Right lung (tissue), 5 donors: ENCODE data around the gene FAM53B. TPM values are rescaled to one million over a fixed set of nuclear protein-coding genes. Genes with fewer than 3 reads are reported as not detected.

Experiments used
- DNase-seq, 2 donors: peaks; one replicate each; pipeline ENCODE4 v3.0.0-alpha.2; 2013
- polyA plus RNA-seq, 5 donors: library from polyadenylated mRNA; unstranded; fragments of 120-200 nt; gene quantifications; one replicate each; pipeline versions ENCODE4 v1.2.1 to v1.2.3, GENCODE V29; 2013; ENCODE audit warnings: inconsistent platforms in 1 of 5, low replicate concordance in 1 of 5; ENCODE audit not compliant: insufficient read length in 5 of 5, insufficient read depth in 1 of 5

FAM53B gene
- polyA plus RNA-seq, 5 donors, result 12.9 to 28.6 (median 19.2) TPM

DNA sequence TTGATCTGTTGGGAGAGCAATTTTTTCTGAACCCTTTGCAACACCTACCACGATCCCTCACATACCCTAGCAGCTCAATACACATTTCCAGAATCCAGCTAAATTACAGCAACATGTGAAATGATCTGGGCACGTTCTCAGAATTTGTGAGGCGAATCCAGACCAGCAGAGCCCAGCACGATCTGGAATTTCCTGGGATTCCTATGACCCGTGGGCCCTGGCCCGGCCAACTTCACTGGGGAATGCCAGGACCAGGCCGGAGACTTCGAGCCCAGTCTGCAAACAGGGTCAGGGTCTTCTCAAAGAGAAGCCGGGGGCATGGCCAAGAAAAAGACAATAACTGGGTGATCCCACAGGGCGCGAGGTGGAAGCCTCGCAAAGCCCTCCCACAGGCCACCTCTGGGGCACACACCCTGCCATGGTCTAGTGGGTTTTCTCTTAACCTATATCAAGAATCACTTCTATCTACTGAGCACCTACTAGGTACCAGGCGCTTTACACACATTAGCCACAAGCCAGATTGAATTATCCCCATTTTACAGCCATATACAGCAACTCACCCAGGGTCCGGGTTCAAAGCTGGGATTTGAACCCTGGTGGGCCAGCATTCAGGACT is 33.8 kb downstream of the FAM53B start:
- DNase-seq, result no peak

DNA sequence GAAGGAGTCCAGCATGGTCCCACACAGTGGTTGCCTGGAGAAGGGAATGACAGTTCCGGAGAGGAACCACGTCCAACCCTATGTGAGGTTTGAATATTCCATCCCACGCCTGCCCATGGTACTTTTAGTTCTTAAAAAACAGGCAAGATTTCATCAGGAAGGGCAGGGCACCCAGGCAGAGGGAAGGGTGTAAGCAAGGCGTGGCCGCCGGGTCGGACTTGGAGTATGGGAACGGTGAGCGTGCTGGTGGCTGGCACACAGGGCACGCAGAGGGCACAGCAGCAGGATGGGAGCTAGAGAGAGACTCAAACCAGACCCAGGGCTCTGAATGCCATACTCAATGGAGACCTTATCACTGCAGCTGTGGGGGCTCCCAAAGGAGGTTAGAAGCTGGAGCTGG is 34.3 kb downstream of the FAM53B start:
- no peak for DNase-seq

DNA sequence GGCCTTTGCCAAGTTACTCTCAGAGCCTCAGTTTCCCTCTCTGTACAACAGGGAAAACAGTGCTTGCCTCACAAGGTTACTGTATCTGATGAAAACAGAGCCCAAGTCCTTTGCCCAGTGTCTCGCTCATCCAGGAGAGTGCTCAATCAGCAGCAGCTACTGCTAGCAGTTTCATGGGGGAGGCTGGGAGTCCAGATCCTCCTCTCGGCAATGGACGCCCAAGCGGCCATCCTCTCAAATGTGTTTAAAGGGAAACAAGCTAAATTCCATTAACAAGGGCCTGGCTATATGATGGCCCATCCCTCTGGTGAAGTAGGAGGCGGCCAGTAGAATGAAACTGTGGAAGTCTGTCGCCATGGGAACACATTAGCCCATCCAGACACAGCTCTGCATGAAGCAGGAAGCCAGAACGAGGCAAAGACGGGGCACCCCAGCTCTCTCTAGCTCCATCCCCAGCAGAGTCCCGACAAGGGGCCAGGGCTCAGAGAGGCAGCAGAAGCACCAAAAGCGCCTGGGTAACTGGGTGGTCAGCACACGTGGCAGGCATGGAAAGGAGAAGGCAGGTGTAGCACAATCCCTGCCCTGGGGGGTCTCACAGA is 35.2 kb downstream of the FAM53B start:
- DNase-seq, result no peak

DNA sequence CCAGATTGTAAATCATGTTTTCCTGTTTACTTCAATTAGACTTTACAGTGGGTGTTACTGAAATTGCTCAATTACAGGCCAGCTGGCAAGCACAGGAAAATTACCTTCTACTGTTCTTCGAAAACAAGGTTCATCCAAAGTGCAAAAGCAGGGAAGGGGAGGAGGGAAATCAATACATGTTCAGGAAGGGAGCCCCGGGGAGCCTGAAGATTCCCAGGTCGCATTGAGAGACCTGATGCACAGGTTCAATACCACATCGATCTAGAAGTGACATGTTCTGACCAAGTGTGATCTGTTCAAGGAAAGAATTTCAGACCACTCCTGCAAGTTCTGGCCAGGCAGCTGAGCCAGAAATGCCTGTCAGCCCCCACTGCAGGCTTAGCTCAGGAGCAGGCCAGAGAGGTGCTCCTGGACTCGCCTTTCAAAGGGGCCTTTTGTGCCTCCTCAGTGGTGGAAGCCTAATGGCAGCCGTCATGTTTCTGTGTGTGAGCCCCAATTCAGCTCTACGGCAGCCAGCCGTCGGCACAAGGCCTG is 35.9 kb downstream of the FAM53B start:
- DNase-seq, result no peak

DNA sequence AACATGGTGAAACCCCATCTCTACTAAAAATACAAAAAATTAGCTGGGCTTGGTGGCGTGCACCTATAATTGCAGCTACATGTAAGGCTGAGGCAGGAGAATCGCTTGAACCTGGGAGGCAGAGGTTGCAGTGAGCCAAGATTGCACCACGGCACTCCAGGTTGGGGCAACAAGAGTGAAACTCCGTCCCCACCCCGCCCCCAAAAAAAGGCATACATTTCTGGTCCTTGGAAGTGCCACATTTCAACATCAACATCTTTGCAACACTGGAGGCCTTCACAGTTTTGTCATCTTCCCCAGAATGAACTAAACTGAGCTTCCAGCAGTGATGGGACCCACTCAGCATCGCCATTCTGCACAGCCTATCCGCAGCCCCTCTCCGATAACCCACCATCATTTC is 36.6 kb downstream of the FAM53B start:
- no peak for DNase-seq

DNA sequence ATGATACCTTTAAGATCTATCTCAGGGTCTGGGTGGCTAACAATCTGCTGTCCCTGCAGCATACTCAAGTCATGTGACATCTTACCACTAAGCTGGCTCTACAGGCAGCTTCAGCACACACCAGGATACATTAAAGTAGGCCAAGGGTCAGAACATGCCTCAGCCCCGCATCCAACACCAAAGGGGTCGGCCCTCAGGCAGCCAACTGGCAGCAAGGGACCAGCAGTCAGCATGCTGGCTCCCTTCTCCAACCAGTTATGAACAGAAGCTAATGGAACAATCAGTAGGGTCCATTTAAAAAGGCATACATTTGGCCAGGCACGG is 37.1 kb downstream of the FAM53B start:
- DNase-seq, result no peak

DNA sequence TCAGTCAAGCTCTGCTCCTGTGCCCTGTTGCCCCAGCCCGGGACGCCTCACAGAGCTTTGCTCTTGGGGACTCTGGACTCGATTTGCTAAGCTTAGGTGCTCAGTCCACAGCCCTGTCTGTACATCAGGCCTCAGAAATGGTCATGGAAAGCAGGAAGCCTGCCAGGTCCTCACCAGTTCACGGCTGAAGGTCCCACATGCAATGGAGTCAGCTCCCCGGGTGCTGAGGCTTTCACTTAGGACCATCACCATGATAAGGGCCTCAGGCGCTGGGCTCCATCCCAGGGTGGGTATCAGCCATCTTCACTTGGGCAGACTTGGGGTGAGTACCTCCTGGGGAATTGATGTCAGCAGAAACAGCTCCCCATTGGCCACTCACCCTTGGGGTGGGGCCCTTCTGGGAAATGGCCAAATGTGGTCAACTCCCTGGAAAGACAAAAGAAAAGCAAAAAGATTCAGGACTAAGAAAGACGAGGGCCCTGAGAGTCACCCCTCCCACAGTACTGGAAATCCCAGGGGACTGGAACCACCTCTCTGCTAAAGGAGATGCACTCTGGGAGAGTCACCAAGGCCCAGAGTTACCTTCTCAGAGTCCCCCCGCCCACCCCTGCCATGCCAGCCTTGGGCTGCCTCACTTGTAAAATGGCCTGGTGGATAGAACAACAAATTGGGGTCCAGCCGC is 37.6 kb downstream of the FAM53B start:
- DNase-seq, result no peak

DNA sequence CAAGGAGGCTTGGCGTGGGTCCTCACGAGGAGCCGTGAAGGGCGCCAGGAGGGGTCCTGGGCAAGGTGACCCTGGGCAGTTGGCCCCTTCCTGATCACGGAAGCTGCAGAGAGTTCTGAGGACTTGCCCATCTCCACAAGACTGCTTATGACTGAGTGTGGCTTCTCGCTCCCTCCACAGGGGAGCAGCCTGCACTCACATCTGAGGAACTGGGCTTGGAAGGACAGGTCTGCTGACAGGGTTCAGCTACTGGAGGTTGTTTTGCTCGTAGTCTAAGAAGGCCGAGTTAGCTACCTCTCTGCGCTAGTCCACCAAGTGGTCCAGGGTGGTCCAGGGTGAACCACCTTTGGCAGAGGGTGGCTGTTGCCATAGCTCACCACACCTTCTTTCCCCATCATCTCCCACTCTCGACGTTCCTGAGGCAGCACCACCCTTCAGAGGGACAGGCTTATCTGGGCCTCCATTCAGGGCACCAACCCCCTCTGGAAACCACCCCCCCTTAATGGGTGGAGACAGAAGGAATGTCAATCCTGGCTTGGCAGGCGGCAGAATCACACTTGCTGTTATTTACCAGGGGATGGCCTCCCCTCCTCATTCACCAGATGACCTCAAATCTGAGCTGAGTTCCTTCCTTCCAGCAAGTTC is 38.2 kb downstream of the FAM53B start:
- no peak for DNase-seq

DNA sequence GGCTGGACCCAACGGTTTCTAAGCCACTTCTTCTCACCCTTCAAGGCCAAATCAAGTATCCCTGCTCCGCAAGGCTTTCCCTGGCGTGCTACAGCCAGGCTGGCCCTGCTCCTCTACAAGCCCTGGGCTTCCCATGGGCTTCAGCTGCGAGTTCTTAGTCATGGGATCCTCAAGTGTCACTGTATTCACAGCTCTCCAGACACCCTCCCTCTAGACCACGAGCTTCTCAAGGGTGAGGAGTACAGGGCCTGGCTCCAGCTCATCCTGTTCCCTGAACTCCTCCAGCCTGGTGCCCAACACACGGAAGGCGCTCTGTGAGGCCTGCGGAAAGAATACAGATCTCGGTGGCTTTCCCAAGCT is 38.8 kb downstream of the FAM53B start:
- DNase-seq, result no peak

DNA sequence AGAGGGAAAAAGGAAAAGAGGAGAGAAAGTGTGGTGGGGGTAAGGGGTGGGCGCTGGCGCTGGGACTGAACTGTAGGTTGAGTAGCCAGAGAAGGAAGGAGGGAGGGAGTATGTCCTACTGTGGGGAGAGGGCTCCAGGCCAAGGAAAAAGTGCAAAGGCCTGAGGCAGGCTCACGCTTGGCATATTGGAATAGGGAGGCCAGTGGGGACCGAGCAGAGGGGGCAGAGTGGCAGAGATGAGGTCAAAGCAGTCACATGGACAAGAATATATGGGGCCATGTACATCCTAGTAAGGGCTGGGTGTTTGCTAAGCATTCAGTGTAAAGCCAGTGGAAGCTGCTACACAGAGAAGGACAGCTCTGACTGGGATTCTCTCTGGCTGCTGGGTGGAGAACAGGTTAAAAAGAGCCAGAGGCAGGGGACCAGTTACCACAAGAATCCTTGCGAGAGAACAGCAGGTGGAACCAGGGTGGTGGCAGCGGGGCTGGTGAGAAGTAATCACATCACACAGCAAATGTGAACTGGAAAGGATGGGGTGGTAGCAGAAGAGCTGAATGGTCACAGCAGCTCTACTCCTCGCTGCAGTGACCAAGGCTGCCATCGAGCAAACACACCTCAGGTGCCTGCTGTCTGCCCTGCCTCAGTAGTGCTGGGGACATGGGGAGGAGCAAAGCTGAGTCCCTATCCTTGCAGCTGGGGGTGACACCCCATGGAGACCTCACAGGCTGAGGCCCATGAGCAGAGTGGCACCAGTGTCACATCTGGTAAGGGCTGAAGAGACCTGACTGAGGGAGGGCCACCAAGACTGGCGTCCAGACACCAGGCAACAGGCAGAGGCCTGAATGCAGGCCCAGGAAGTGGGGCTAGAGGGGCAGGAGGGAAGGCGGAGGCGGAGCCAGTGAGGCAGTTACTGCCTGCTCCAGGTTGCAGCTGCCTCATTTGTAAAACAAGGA is 39.5 kb downstream of the FAM53B start:
- no peak for DNase-seq

DNA sequence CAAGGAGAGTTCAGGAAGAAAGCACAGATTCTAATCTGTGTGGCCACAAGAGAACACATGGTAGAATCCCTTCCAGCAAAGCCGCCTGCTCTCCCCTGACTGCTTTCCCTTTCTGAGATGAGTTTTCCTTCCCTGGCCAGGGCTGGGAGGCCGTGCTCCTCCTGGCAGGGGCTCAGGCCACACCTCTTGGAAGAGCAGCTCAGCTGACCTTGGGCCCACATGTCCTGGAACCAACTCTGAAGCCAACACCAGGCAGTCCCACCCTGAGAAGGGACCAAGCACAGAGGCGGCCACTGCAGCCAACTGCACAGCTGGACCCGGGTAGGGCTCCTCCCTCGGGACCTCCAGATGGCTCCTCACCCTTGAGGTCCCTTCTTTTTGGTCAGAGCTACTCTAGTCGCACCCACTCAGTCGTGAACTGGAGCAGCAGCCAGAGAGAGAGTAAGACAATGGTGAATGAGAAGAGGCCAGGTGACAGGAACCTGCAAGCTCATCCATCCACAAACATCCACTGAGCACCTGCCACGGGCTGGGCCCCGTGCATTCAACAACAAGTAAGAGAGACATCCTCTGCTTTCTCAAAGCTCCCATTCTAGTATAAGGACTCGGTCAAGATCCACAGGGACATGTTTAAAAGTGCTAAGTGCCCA is 40.3 kb downstream of the FAM53B start:
- DNase-seq, result peak in 1 of 2 donors; percentile 63

DNA sequence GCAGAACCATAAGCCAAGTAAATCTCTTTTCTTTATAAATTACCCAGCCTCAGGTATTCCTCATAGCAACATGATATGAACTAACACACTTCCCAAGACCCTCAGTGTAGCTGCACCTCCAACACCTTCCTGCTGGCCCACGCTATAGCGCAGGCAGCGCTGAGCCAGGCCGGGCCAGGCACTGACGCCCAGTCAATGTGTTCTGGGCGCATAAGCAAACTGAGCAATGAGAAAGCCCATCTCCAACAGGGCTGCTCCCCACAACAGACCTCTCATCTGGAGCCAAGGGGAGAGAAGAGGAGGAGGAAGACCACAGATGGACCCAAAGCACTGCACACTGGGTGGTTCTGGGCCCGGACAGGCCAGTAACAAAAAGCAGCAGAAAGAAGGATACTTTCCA is 40.8 kb downstream of the FAM53B start:
- no peak for DNase-seq

DNA sequence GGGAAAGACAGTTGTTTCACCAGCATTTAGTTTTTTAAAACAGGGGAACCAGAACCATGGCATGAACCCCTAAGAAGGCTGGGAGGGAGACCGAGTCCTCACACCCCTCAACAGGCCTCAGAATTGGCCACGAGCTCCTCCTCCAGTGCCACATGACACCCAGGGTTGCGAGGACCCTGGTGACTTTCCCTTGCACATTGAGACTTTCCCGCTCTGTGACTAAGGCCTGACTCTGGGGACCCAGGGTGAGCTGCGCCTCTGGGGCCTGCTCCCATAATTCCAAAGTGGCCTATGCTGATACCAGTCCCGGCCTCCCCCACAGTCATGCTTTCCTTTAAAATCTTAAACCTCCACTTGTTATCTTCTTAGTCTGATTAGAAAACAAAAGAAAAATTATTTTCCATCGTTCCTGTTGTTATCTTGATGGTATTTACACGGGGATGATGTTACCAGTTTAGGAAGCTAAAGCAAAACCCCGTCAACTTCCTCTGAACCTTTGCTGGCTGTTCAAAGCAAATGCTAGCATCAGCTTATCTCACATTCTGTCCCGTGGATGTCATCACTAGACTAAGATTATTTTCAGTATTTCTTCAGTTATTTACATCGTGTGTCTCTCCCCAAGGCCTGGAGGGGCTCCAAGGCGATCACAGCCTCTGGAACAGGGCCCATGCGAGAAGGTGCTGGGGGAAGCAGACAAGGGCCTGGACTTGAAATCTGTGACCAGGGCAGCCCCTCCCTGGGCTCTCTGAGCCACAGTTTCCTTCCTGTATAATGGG is 42.1 kb downstream of the FAM53B start:
- peak; percentile 72 to 80 for DNase-seq

DNA sequence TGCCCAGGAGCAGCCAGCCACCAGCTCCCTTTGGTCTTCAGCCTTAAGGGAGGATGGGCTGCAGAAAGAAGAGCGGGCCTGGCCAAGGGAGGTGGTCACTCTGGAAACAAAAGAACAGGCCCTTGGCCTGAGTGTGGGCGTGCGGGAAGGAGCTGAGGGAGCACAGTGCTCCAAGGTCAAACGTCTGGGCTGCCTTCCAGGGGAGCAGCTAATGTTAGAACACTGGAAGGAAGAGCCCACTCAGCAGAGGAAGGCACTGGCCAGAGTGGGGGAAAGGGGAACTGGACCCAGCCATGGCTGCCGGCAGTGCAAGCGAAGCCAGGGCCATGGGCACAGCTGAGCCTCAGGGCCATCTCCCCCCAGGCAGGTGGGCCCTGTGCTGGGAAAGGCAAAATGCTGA is 42.7 kb downstream of the FAM53B start:
- peak; percentile 85 to 86 for DNase-seq

DNA sequence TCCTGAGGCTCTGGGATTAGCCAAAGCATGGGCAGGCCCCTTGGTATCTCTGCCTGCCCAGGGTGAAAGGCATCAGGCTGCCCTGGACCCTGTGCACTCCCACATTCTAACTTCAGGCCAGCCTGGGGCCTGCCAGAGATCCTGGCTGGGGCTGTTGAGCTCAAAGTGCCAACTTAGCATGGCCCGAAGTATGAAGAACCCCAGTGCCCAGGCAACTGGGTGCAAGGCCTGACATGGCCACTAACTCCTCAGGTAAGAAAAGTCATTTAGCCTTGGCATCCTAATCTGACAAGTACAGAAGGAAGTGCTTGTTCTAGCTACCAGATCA is 43.2 kb downstream of the FAM53B start:
- DNase-seq, result no peak

DNA sequence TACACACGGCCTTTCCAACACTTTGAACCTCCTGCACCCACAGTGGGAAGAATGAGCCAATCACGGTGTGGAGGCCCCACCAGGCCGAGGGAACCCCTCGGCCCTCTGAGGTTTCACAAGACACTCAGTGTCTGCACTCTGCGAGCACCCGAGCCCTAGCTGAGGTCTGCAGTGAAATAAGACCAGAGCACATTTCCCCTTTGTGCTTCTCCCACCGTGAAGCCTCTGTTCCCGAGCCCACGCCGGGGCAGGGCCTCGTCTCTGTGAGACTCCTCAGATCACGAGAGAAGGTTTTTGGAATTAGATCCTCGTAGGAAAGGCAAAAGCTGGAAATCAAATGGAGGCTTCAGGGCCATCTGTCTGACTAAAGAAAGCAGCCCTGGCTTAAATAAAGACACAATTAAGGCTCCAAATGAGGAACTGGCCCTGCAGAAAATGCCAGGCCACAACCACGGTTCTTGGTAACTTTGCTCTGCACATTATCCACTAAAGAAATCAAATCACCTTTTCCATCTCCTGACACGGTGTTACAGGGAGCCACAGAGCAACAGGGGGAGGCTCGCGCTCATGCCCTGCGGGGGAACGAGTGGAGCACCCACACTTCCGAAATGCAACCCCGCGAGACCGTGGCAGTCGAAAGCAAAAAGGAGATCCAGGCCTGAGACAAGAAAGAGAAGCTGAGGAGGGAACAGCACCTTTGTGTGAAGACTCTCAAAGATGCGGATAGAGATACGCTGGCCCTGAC is 43.7 kb downstream of the FAM53B start:
- DNase-seq, result no peak

DNA sequence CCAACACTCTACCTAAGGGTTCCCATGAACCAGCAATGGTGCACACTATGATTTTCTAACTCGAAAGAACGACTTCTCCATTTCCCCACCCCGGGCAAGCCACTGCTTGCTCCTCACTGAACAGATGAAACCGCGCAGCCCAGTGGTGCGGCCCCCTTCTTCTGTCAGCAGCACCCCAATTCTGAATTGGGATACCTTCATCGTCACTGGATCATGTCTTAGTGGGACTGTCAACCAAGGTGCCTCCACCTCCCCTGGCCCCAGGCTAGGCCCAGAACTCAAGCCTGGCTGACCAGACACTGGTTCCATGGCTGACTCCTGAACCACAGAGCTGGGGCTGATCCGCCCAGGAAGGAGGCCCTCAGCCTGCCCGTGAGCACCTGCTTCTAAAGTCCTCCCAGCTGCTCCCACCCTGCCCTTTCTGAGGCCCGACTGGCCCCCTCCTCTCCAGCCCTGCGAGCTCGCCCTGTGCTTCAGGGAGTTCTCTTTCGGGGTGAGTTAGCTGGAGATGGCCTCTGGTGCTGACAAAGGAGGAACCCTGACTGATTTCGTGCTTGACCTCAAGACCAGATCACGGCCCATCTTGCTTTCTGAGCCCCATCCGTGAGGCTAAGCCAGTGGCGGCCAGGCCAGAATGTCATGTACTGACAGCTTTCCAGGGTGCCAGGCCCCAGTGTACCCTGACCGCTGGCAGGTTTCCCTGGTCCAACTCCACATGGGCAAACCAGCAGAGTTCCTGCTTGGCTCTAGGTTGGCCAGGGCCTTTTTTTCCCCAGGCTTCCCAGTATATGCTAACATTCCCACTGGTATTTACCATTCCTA is 44.5 kb downstream of the FAM53B start:
- DNase-seq, result no peak

DNA sequence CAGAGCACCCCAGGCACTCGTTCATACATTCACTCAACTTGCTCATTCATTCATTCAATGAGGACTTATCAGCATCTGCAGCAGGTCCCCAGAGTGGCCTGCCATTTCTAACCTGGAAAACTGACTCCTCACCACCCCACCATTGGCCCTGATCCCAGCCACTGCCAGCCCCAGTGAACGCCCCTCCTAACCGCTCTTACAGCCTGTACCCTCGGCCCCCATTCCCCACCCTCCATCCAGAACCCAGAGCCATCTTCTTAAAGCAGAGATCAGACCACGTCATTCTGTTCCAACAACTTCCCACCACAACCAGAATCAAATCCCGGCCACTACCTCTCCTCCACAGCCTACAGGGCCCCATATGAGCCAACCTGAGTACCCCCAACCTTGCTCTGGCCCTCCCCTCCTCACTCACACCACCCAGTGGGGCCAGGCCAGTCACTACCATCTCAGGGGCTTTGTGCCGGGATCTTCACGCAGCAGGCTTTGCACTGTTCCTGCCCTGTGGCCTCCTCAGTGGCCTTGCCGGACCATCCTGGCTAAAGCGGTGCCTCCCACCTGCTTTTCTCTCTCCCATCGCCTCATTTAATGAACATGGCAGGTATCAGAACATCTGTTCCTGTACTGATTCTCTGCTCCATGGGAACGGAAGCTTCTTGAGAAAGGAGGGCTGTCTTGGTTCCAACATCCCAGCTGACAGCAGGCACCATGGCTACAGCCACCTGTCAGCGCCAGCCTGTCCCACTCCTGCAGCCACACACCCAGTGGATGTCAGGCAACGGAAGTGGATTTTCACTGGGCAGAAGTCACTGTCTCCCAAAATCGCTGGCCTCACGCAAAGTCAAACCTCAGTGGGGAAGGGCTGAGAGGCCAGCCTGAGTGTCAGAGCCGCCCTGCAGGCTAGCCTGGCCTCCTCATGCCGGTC is 45.4 kb downstream of the FAM53B start:
- DNase-seq, result no peak
